HepG2 (cell line): Measurements from ENCODE around the gene NFATC3. TPM values are rescaled to one million over a fixed set of nuclear protein-coding genes. Genes with fewer than 3 reads are reported as not detected.

Experiments used
- ARID4A ChIP-seq: sonication (generic); formaldehyde crosslinking; IDR thresholded peaks from 2 replicates; pipeline ENCODE4 v1.5.0; 2020; ENCODE audit warnings: mild to moderate bottlenecking, missing genetic modification reagents, borderline replicate concordance
- ATF2 ChIP-seq: sonication (generic); formaldehyde crosslinking; IDR thresholded peaks from 2 replicates; pipeline ENCODE4 v1.4.0; 2020; ENCODE audit warnings: missing genetic modification reagents
- DNMT3B ChIP-seq: conservative IDR thresholded peaks from 2 replicates; pipeline ENCODE4 v1.6.1; 2016; ENCODE audit warnings: missing biosample characterization, control low read depth
- FIP1L1 ChIP-seq: fragments of 200-400 bp; formaldehyde crosslinking; IDR thresholded peaks from 2 replicates; pipeline ENCODE4 v1.6.1; 2018; ENCODE audit warnings: low read depth, mild to moderate bottlenecking, low read length, moderate library complexity, borderline replicate concordance; ENCODE audit not compliant: insufficient read depth
- FOXM1 ChIP-seq: sonication (generic); formaldehyde crosslinking; IDR thresholded peaks from 2 replicates; pipeline ENCODE4 v1.5.0; 2020; ENCODE audit warnings: missing genetic modification reagents
- MAZ ChIP-seq, 2 experiments: sonication (generic) in 1 of 2; formaldehyde crosslinking in 1 of 2; IDR thresholded peaks; 2 replicates each; pipeline versions ENCODE4 v1.5.0 to v1.6.1; 2012 to 2020; ENCODE audit warnings: low read depth in 2 of 2, mild to moderate bottlenecking in 2 of 2, borderline replicate concordance in 1 of 2, improper control_type of control experiment in 1 of 2, low read length in 1 of 2, missing genetic modification reagents in 1 of 2, moderate library complexity in 1 of 2
- MXD1 ChIP-seq: sonication (generic); formaldehyde crosslinking; IDR thresholded peaks from 2 replicates; pipeline ENCODE4 v1.4.0; 2020; ENCODE audit warnings: mild to moderate bottlenecking, missing genetic modification reagents
- MXD4 ChIP-seq: IDR thresholded peaks from 2 replicates; pipeline ENCODE4 v1.6.1; 2016; ENCODE audit warnings: mild to moderate bottlenecking, missing biosample characterization, missing genetic modification reagents
- NBN ChIP-seq: fragments of 450-650 bp; conservative IDR thresholded peaks from 2 replicates; pipeline ENCODE4 v1.6.1; 2017
- NR2F2 ChIP-seq: IDR thresholded peaks from 2 replicates; pipeline ENCODE4 v1.6.1; 2012; ENCODE audit warnings: low read depth, inconsistent platforms, borderline replicate concordance
- SMARCC2 ChIP-seq: fragments of 450-650 bp; IDR thresholded peaks from 2 replicates; pipeline ENCODE4 v1.6.1; 2017; ENCODE audit warnings: antibody characterized with exemption, mild to moderate bottlenecking
- SRSF1 ChIP-seq: fragments of 200-400 bp; formaldehyde crosslinking; optimal IDR thresholded peaks from 2 replicates; pipeline ENCODE3; 2017; ENCODE audit warnings: mild to moderate bottlenecking, low read depth, low read length, moderate library complexity
- ZBTB8A ChIP-seq: sonication (generic); formaldehyde crosslinking; IDR thresholded peaks from 2 replicates; pipeline ENCODE4 v1.4.0; 2020; ENCODE audit warnings: mild to moderate bottlenecking, low read depth, missing genetic modification reagents, borderline replicate concordance
- ZKSCAN8 ChIP-seq: IDR thresholded peaks from 2 replicates; pipeline ENCODE4 v1.6.1; 2016; ENCODE audit warnings: borderline replicate concordance, missing genetic modification reagents, missing compliant biosample characterization
- ZNF564 ChIP-seq: sonication (generic); formaldehyde crosslinking; IDR thresholded peaks from 2 replicates; pipeline ENCODE4 v1.8.1; 2023; ENCODE audit warnings: mild to moderate bottlenecking, missing genetic modification reagents
- ZNF614 ChIP-seq: IDR thresholded peaks from 2 replicates; pipeline ENCODE4 v1.6.1; 2018; ENCODE audit warnings: missing biosample characterization, missing genetic modification reagents, inconsistent platforms, borderline replicate concordance
- ZNF841 ChIP-seq: sonication (generic); formaldehyde crosslinking; IDR thresholded peaks from 2 replicates; pipeline ENCODE4 v1.8.1; 2023; ENCODE audit warnings: missing genetic modification reagents, borderline replicate concordance
- ZSCAN25 ChIP-seq: sonication (generic); formaldehyde crosslinking; IDR thresholded peaks from 2 replicates; pipeline ENCODE4 v1.8.0; 2022; ENCODE audit warnings: mild to moderate bottlenecking, missing genetic modification reagents
- polyA plus RNA-seq, 8 experiments: library from polyadenylated mRNA; depleted of rRNA in 3 of 8; stranded (reverse) in 7 of 8; unstranded in 1 of 8; fragments of >200 nt; fragmentation: Illumina TruSeq in 4 of 8; extraction: Trizol in 4 of 8; gene quantifications; 2 replicates each; pipeline versions ENCODE4 v1.2.1 to v1.2.3, GENCODE V29; 2011 to 2016; ENCODE audit warnings: low read depth in 4 of 8, missing spikeins in 1 of 8, mixed read lengths in 1 of 8; ENCODE audit not compliant: insufficient read depth in 1 of 8
- total RNA-seq, 5 experiments: library from RNA; depleted of rRNA; stranded (reverse); fragments of >200 nt; fragmentation: Illumina TruSeq; extraction: Trizol; gene quantifications; 2 replicates each; pipeline ENCODE4 v1.2.3, GENCODE V29; 2016; ENCODE audit warnings: low read depth in 1 of 5
- TF ChIP-seq, protein P1 (sequence below): IDR thresholded peaks from 2 replicates; pipeline ENCODE4 v1.6.1; 2018; ENCODE audit warnings: missing genetic modification reagents, mild to moderate bottlenecking, missing compliant biosample characterization

Gene NFATC3
- total and polyA plus RNA-seq, 2 of the 13 experiments (the other 11 are each of a cell fraction or from before 2014, with no cell fraction given), result 52.6 to 62.7 TPM

DNA sequence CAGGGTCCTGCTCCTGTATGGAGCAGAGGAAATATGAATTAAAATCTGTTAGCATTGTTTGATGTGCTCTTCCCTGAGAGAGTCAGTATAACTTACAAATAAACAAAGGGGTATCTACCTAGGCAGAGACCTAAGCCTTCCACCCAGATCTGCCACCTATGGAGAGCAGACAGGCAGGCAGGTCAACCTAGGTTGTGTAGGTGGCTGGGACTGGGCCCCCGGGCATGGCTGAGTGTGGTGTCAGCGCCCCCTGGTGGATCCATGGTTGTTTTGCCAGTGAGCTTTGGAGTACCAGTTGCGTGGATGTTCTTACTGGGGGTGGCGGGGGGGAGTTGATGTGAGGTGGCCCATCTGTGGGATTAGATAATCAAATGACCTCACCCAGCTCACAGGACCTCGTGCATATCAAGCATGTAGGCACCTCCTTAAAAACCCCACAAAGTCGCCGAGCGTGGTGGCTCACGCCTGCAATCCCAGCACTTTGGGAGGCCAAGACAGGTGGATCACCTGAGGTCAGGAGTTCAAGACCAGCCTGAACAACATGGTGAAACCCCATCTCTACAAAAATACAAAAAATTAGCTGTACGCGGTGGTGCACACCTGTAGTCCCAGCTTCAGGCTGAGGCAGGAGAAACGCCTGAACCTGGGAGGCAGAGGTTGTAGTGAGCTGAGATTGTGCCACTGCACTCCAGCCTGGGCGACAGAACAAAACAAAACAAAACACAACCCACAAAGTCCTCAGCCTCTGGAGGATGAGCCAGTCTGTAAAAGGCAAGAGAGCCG, 44.5 kb upstream of the NFATC3 start (continued):
- TF ChIP-seq ATF2 (CRISPR knock-in tag), result peak; percentile 49; the same call in 1 of the 2 replicates
- 0 out of 2 replicates have a peak, but pooled peaks have one; percentile 52 for TF ChIP-seq ZNF614
- peak; percentile 42; the same call in 1 of the 2 replicates for TF ChIP-seq ARID4A (CRISPR knock-in tag)
- peak; percentile 49; the same call in 1 of the 2 replicates for TF ChIP-seq ZBTB8A (CRISPR knock-in tag)
- TF ChIP-seq FOXM1, result no peak
- no peak for TF ChIP-seq ZSCAN25 (CRISPR knock-in tag)
- TF ChIP-seq MXD1 (CRISPR knock-in tag), result no peak
- no peak for TF ChIP-seq SRSF1
- no peak for TF ChIP-seq DNMT3B (CRISPR knock-in tag)
- TF ChIP-seq MXD4 (CRISPR knock-in tag), result no peak
- TF ChIP-seq MAZ (IDR thresholded peaks at IDR 0.05; ENCODE audit: borderline replicate concordance, low read depth, low read length), result peak; percentile 42; the same call in 1 of the 2 replicates
- TF ChIP-seq MAZ (CRISPR knock-in tag; IDR thresholded peaks at IDR 0.05; ENCODE audit: low read depth), result peak; percentile 64; the same call in 1 of the 2 replicates
- TF ChIP-seq SMARCC2, result no peak
- no peak for TF ChIP-seq ZNF841 (CRISPR knock-in tag)
- TF ChIP-seq NBN, result no peak
- TF ChIP-seq, protein P1, sequence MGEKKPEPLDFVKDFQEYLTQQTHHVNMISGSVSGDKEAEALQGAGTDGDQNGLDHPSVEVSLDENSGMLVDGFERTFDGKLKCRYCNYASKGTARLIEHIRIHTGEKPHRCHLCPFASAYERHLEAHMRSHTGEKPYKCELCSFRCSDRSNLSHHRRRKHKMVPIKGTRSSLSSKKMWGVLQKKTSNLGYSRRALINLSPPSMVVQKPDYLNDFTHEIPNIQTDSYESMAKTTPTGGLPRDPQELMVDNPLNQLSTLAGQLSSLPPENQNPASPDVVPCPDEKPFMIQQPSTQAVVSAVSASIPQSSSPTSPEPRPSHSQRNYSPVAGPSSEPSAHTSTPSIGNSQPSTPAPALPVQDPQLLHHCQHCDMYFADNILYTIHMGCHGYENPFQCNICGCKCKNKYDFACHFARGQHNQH, result peak; percentile 49; the same call in 1 of the 2 replicates
- TF ChIP-seq ZKSCAN8, result no peak
- no peak for TF ChIP-seq NR2F2
- no peak for TF ChIP-seq ZNF564
- TF ChIP-seq FIP1L1, result no peak
